COR-L47 (cell line): ENCODE measurements around the gene ZSCAN25.
"Not testable (repeated sequence)": the region's sequence is repeated elsewhere in the genome, so short reads cannot be mapped to it uniquely, and the experiment has no call there.

Experiments used
- DNase-seq: peaks from one replicate; lab custom pipeline; 2025; lab: John Stamatoyannopoulos, UW

ZSCAN25 gene

DNA sequence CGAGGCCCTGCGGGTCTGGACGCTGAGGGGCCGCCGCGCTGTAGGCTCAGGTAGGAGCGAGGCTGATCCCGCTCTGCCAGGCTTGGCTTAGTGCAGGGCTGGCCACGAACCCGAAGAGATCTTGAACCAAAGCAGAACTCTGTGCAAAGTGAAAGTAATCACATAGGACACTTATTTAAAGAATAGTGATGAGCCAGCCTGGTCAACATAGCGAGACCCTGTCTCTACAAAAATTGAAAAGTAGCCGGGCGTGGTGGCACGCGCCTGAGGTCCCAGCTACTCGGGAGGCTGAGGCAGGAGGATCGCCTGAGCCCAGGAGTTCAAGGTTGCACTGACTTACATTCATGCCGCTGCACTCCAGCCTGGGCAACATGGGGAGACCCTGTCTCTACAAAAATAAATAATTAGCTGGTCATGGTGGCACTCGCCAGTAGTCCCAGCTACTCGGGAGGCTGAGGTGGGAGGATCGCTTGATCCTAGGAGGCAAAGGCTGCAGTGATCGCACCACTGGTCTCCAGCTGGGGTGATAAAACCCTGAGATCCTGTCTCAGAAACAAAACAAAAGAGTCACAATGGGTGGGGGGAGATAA, 541 bp downstream of the ZSCAN25 start:
- no peak for DNase-seq

- DNase-seq: no peak
Observed at GRCh38 chr7:99618726-99619125, 2.0 kb downstream of the ZSCAN25 start.

DNA sequence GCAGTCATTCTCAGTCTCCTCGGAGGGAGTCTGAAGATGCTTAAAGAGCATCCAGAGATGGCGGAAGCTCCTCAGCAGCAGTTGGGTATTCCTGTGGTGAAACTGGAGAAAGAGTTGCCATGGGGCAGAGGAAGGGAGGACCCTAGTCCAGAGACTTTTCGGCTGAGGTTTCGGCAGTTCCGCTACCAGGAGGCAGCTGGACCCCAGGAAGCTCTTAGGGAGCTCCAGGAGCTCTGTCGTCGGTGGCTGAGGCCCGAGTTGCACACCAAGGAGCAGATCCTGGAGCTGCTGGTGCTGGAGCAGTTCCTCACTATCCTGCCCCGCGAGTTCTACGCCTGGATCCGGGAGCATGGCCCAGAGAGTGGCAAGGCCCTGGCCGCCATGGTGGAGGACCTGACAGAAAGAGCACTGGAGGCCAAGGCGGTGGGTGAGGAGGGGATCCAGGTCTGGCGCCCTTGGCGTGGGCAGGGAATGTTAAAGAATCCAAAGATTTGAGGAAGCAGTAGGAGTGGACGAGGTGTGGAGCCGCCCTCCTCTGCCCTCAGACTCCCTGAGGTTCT, 2.9 kb downstream of the ZSCAN25 start:
- DNase-seq: no peak

DNA sequence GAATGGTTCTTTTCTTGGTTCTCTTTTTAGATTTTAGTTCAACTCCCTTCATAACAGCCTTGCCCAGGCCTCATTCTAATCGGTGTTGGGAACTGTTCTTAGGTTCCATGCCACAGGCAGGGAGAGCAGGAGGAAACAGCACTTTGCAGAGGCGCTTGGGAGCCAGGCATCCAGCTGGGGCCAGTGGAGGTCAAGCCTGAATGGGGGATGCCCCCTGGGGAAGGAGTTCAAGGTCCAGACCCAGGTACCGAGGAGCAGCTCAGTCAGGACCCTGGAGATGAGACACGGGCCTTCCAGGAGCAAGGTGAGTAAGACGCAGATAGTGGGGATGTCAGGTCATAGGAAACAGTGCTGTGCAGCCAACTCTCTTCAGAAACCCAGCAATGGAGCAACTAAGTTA, 4.5 kb downstream of the ZSCAN25 start:
- no peak for DNase-seq

GRCh38 chr7:99622596-99622995, 5.8 kb downstream of the ZSCAN25 start:
- DNase-seq: no peak

- DNase-seq: no peak
Observed at GRCh38 chr7:99623091-99623693, 6.4 kb downstream of the ZSCAN25 start.

- DNase-seq: no peak
Observed at GRCh38 chr7:99623702-99624447, 7.1 kb downstream of the ZSCAN25 start.

- DNase-seq: no peak
Observed at GRCh38 chr7:99624484-99624883, 7.7 kb downstream of the ZSCAN25 start.

GRCh38 chr7:99625321-99625720, 8.6 kb downstream of the ZSCAN25 start:
- no peak for DNase-seq

- DNase-seq: no peak
Observed at GRCh38 chr7:99625961-99626360, 9.2 kb downstream of the ZSCAN25 start.

DNA sequence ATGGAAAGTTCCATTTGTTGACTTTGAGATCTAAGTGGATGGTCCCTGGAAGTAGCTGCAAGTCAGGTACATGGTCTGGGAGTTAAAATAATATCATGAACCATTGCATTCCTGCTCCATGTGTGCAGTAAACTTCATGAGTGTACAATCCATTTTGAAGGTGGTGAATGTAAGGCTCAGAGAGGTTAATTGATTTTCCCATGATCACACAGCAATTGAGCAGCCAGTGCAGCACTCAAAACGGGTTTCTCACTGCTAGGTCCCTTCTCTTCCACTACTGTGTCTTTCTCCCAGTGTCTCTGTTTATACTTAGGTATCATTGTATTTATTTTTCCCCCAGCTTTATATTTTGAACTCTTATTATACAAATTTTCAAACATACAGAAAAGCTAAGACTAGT, 9.9 kb downstream of the ZSCAN25 start:
- DNase-seq: no peak

- no peak for DNase-seq
Observed at GRCh38 chr7:99627513-99627912, 10.8 kb downstream of the ZSCAN25 start.

- no peak for DNase-seq
Observed at GRCh38 chr7:99628471-99629465, 12.0 kb downstream of the ZSCAN25 start.

- DNase-seq: no peak
Observed at GRCh38 chr7:99629643-99630042, 12.9 kb downstream of the ZSCAN25 start.

DNA sequence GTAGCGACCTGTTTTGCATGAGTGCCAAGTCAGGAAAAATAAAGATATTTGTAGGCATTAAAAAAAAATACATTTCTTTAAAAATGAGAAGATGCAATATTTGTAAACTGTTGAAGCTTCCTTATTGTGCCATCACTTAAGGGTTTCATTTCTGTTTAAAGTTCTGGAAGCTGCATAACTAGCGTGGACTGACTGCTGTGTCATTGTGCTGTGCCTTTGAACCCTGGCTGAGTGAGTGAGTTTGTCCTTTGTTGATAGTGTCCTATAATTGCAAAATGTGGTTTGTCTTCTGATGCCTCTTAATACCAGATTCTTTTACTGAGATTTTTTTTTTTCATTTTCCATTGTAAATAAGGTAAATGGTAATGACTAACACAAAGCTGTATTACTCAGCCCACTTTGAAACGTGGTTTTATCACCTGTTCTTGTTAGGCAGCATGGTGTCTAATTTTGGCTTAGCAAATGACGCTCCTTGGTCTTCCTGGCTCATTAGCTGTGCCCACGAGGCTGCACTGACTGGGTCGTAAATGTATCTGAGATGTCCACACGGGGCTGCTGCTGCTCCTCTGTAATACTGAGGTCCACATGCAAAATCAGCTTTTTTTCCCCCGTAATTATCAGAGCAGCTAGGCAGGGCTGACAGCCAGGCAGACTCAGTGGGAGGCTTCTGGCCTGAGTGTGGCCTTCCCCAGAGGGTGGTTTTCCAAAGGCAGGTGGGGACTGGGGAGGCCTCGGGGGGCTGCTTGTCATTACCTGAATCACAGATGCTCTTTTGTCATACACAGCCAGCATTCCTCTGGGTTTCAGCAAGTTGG, 14.8 kb downstream of the ZSCAN25 start:
- DNase-seq: peak; percentile 82

DNA sequence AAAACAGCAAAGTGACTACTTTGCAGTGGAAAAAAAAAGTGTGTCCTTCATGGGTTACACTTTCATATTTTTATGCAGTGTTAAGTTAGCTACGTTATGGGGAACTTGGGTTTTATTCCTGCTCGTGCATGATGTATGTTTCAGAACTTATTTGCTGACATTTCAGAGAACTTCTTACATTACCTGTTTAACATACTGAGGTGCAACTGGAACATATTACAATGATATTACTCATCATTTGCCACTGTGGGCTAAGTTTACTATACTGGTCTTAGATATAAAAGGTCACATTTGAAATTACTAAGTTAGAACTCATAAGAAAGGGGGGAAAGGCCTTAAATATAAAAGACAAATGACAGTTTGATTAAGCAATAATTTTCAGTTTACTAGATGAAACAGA, 20.7 kb downstream of the ZSCAN25 start:
- DNase-seq: not testable (repeated sequence)

DNA sequence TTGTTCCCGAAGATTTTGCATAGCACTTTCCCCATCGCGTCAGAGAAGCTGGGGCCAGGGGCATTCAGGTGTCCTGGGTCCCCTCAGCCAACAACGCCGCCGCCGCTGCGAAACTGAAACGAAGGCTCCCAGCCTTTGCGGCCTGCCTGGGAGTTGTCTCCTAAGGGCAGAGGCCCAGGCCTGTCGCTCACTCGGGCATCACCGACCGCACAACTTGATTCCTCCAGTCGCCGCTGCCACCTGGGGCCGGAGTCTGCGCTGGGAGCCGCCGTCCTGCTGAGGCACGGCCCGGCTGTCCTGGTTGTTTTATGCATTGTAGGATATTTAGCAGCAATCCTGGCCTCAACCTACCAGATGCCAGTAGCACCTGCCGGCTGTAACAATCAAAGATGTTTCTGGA, 22.0 kb downstream of the ZSCAN25 start:
- DNase-seq: no peak

GRCh38 chr7:99639267-99639666, 22.5 kb downstream of the ZSCAN25 start:
- DNase-seq: no peak

- no peak for DNase-seq
Observed at GRCh38 chr7:99642027-99642426, 25.3 kb downstream of the ZSCAN25 start.

- no peak for DNase-seq
Observed at GRCh38 chr7:99643464-99643863, 26.7 kb downstream of the ZSCAN25 start.

DNA sequence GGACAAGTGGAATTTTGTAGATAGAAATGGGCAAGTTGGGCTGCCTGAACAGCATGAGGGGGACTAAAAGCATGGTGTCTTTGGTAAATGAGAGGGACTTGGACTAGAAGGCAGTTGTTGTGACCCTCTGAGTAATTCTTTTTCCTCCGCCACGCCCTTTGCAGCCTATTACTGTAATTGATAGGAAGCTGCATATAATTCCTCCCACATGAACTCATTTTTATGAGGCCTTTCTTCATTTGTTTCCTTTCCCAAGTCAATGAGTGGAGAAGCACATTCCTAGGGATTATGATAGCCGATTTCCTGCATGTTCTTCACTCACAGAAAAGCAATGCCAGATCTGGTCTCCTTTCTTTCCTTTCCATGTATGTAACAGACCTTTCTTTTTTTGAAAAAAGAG, 27.7 kb downstream of the ZSCAN25 start:
- no peak for DNase-seq
